Measurements from ENCODE around the gene COL1A2. TPM values are rescaled to one million over a fixed set of nuclear protein-coding genes. Genes with fewer than 3 reads are reported as not detected.
A peak's percentile ranks its signal among the peaks of the same experiment; 100 is the strongest.

The COL1A2 gene
- total and polyA plus RNA-seq, 2 of the 13 experiments (the other 11 are each of a cell fraction or from before 2014, with no cell fraction given): not detected

- peaks cover 57% of the 10 kb centered on the region for H3K4me1 ChIP-seq (ENCODE audit: insufficient read depth, low read length)
- TF ChIP-seq, protein P1, sequence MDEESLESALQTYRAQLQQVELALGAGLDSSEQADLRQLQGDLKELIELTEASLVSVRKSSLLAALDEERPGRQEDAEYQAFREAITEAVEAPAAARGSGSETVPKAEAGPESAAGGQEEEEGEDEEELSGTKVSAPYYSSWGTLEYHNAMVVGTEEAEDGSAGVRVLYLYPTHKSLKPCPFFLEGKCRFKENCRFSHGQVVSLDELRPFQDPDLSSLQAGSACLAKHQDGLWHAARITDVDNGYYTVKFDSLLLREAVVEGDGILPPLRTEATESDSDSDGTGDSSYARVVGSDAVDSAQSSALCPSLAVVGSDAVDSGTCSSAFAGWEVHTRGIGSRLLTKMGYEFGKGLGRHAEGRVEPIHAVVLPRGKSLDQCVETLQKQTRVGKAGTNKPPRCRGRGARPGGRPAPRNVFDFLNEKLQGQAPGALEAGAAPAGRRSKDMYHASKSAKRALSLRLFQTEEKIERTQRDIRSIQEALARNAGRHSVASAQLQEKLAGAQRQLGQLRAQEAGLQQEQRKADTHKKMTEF (CRISPR knock-in tag; IDR thresholded peaks at IDR 0.05): no peak
- TF ChIP-seq RAD21 (CRISPR knock-in tag; IDR thresholded peaks at IDR 0.05) (peak; percentile 68), KLF13 (CRISPR knock-in tag; IDR thresholded peaks at IDR 0.05) (no peak), KAT8 (CRISPR knock-in tag; IDR thresholded peaks at IDR 0.05) (0 out of 2 replicates have a peak, but pooled peaks have one; percentile 25), ZKSCAN1 (IDR thresholded peaks at IDR 0.05; ENCODE audit: low read length) (no peak), MYPOP (CRISPR knock-in tag; IDR thresholded peaks at IDR 0.05) (no peak), SMC3 (IDR thresholded peaks at IDR 0.05; ENCODE audit: low read length) (peak; percentile 71), RXRB (CRISPR knock-in tag; IDR thresholded peaks at IDR 0.05; ENCODE audit: borderline replicate concordance) (peak; percentile 23; the same call in 1 of the 2 replicates), NCOR1 (IDR thresholded peaks at IDR 0.05; ENCODE audit: borderline replicate concordance, low read length) (peak; percentile 11; the same call in 1 of the 2 replicates), CTCF (CRISPR knock-in tag; IDR thresholded peaks at IDR 0.05) (peak; percentile 63), CHCHD3 (CRISPR knock-in tag; IDR thresholded peaks at IDR 0.05) (no peak), CEBPG (CRISPR knock-in tag; IDR thresholded peaks at IDR 0.05) (no peak), STAG1 (CRISPR knock-in tag; IDR thresholded peaks at IDR 0.05) (peak; percentile 87)
- TF ChIP-seq, protein P2, sequence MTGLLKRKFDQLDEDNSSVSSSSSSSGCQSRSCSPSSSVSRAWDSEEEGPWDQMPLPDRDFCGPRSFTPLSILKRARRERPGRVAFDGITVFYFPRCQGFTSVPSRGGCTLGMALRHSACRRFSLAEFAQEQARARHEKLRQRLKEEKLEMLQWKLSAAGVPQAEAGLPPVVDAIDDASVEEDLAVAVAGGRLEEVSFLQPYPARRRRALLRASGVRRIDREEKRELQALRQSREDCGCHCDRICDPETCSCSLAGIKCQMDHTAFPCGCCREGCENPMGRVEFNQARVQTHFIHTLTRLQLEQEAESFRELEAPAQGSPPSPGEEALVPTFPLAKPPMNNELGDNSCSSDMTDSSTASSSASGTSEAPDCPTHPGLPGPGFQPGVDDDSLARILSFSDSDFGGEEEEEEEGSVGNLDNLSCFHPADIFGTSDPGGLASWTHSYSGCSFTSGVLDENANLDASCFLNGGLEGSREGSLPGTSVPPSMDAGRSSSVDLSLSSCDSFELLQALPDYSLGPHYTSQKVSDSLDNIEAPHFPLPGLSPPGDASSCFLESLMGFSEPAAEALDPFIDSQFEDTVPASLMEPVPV (CRISPR knock-in tag; IDR thresholded peaks at IDR 0.05): no peak
- CTCF ChIA-PET (ENCODE audit: low intra/inter-chr PET ratio, low total read pairs): interaction anchor here (0.8 to 1.6 kb wide), 2 partner anchors 60 to 207 kb away, joined by 3 to 5 read pairs; partner anchors contain the start of genes CASD1 and SGCE
- H3K27ac ChIP-seq (ENCODE audit: extremely low read length, insufficient read depth, low read length): no peak overlapping the region
- peak overlapping the region; percentile 2 for H2AFZ ChIP-seq (ENCODE audit: low read length)
- intact Hi-C loops (cut with micrococcal nuclease; ENCODE audit: unreplicated experiment): loop anchor here (5.0 to 10.0 kb wide), 4 partner anchors 208 to 756 kb away; partner anchors contain the start of genes PPP1R9A and SGCE
- POLR2A ChIA-PET: interaction anchor here (1.5 kb wide), 1 partner anchor 208 kb away, joined by 37 read pairs; the partner anchor contains the start of gene SGCE
- DNase-seq (ENCODE audit: low spot score) (peak; percentile 45), ATAC-seq (no peak), FAIRE-seq (no peak)
- H3K9me3 ChIP-seq (ENCODE audit: low read length): 0 out of 2 replicates have a peak, but pooled peaks cover 9% of the 10 kb centered on the region
- H3K4me2 ChIP-seq (ENCODE audit: low read depth, low read length): peak overlapping the region; percentile 33; the same call in 1 of the 2 replicates
- H3K36me3 ChIP-seq (replicated peaks in 1 of 2; ENCODE audit: control insufficient read depth in 1 of 2, insufficient read depth in 2 of 2, low read length in 2 of 2): no peaks in the 10 kb centered on the region
- H4K20me1 ChIP-seq (ENCODE audit: insufficient read depth, low read length): no peaks in the 10 kb centered on the region
- H3K4me3 ChIP-seq (replicated peaks in 1 of 3; ENCODE audit: insufficient read depth in 1 of 3, low read depth in 2 of 3, low read length in 3 of 3): no peak overlapping the region
- no TSS peak for BruUV-seq (replicated peaks)
- no peak overlapping the region for H3K9ac ChIP-seq (ENCODE audit: insufficient read depth, low read depth, low read length)
- WGBS (ENCODE audit: low lambda C conversion rate): 46% methylated on average over 4 of the region's 4 CpGs
- no peaks in the 10 kb centered on the region for H3K27me3 ChIP-seq (ENCODE audit: control insufficient read depth in 1 of 2, insufficient read depth in 2 of 2, low read length in 2 of 2)
- H3K79me2 ChIP-seq (ENCODE audit: insufficient read depth, low read length): no peaks in the 10 kb centered on the region
- in situ Hi-C loops (cut with HindIII; ENCODE audit: extremely low pct_ligation_motif_present, low pct_unique_long_range_greater_than_20kb): loop anchor here (25.0 kb wide), 1 partner anchor 788 kb away; no protein-coding TSS in a partner anchor
Observed at GRCh38 chr7:94449151-94449725, 54.5 kb downstream of the COL1A2 start.
